Panc1 (cell line): Measurements from ENCODE around the gene ALOX15B. TPM values are rescaled to one million over a fixed set of nuclear protein-coding genes. Genes with fewer than 3 reads are reported as not detected.

ENCODE experiments used
- ATAC-seq: fragments of 200-7000 bp; cut with Tn5 transposase; 2 replicates; pipeline ENCODE4 v1.9.1; 2020; ENCODE audit warnings: mild to moderate bottlenecking, moderate library complexity
- BruUV-seq: library from RNA; stranded (reverse); fragments of 400-500 nt; replicated peaks from 2 replicates; lab custom pipeline; 2021; lab: Mats Ljungman, UMichigan
- CTCF ChIA-PET: fragments of 300-600 bp; sonication (Branson Sonifier 250); formaldehyde crosslinking; loops from one replicate; lab custom pipeline; 2022; ENCODE audit warnings: antibody characterized with exemption; lab: Charles Lee
- POLR2A ChIA-PET: fragments of 300-600 bp; sonication (Branson Sonifier 250); formaldehyde crosslinking; loops from one replicate; lab custom pipeline; 2022; ENCODE audit warnings: antibody characterized with exemption; lab: Charles Lee
- DNase-seq: peaks from one replicate; pipeline ENCODE4 v3.0.0-alpha.2; 2010; ENCODE audit warnings: low read depth, low spot score
- H3K27ac ChIP-seq: 2 replicates; pipeline ENCODE4 v1.5.1; 2011; ENCODE audit warnings: mild to moderate bottlenecking, low read length, inconsistent platforms
- H3K27me3 ChIP-seq: fragments of 200-500 bp; sonication (Bioruptor generic); 2 replicates; pipeline ENCODE4 v1.6.0; 2014; ENCODE audit warnings: low read length, inconsistent platforms; ENCODE audit not compliant: control insufficient read depth, insufficient read depth
- H3K36me3 ChIP-seq: fragments of 200-500 bp; sonication (Bioruptor generic); 2 replicates; pipeline ENCODE4 v1.5.1; 2014; ENCODE audit warnings: inconsistent platforms, mild to moderate bottlenecking, low read length, moderate library complexity; ENCODE audit not compliant: control insufficient read depth, insufficient read depth
- H3K4me1 ChIP-seq: 2 replicates; pipeline ENCODE4 v1.5.1; 2011; ENCODE audit warnings: inconsistent platforms, mild to moderate bottlenecking, low read length, moderate library complexity; ENCODE audit not compliant: control insufficient read depth, insufficient read depth
- H3K4me3 ChIP-seq, 2 experiments: 2 replicates each; pipeline ENCODE4 v1.5.1; 2011 to 2012; ENCODE audit warnings: low read depth in 2 of 2, low read length in 2 of 2, mild to moderate bottlenecking in 2 of 2, inconsistent platforms in 1 of 2, moderate library complexity in 1 of 2
- H3K9me3 ChIP-seq: fragments of 200-500 bp; sonication (Bioruptor generic); 2 replicates; pipeline ENCODE4 v1.5.1; 2014; ENCODE audit warnings: low read depth, mild to moderate bottlenecking, inconsistent platforms, low read length, moderate library complexity; ENCODE audit not compliant: control insufficient read depth, insufficient read depth
- POLR2AphosphoS5 ChIP-seq: IDR thresholded peaks from 2 replicates; pipeline ENCODE4 v1.6.1; 2012; ENCODE audit warnings: mild to moderate bottlenecking, low read depth, low read length, moderate library complexity
- SIN3A ChIP-seq: IDR thresholded peaks from 2 replicates; pipeline ENCODE4 v1.6.1; 2012; ENCODE audit warnings: low read depth, mild to moderate bottlenecking, low read length, moderate library complexity, borderline replicate concordance; ENCODE audit not compliant: insufficient read depth
- TCF7L2 ChIP-seq: IDR thresholded peaks from 2 replicates; pipeline ENCODE4 v1.6.1; 2011; ENCODE audit warnings: mild to moderate bottlenecking, low read depth, low read length, inconsistent platforms
- in situ Hi-C: cut with HindIII; loops from 2 replicates; pipeline ENCODE4 v1.10.0; 2016; ENCODE audit warnings: low sequenced_read_pairs, low pct_unique_long_range_greater_than_20kb
- intact Hi-C: fragments of 100-400 bp; cut with micrococcal nuclease; formaldehyde crosslinking; loops from one replicate; pipeline ENCODE4 v1.10.0; 2022; ENCODE audit not compliant: unreplicated experiment
- total RNA-seq: library from RNA; stranded (reverse); gene quantifications from one replicate; pipeline ENCODE4 v1.2.1, GENCODE V29; 2021; ENCODE audit not compliant: unreplicated experiment
- TF ChIP-seq, protein P1 (sequence below), 2 experiments: IDR thresholded peaks; 2 replicates each; pipeline ENCODE4 v1.6.1; 2011 to 2012; ENCODE audit warnings: low read depth in 2 of 2, control low read depth in 1 of 2, low read length in 1 of 2, mild to moderate bottlenecking in 1 of 2, moderate library complexity in 1 of 2; ENCODE audit not compliant: insufficient read depth in 1 of 2
- TF ChIP-seq, protein P2 (sequence below): fragments of 450-650 bp; IDR thresholded peaks from 2 replicates; pipeline ENCODE4 v1.5.1; 2017; ENCODE audit warnings: mild to moderate bottlenecking

Gene ALOX15B
- total RNA-seq, 1 experiment from 2014 or later, result not detected

DNA sequence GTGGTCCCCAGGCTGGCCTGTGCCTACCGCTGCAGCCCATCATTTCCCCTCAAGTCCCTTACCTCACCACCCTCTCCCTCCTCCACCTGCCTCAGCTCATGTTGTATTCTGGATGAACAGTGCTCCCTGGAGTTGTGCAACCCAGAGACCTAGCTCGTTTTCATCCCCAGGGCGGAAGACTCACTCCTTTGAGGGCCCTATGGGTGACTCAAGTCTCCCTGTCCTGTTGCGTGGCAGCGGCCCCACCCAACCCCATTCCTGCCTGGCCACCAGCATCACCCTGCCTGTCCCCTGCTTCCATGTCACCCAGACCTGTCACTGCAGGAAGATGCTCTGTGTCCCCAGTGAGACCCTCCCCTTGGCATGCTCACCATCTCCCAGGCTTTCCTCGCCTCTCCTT is 45.4 kb downstream of the ALOX15B start:
- Histone ChIP-seq H3K27me3 (no peaks in the 10 kb centered on the region), H3K27ac (no peak overlapping the region), H3K4me3 (no peak overlapping the region), H3K36me3 (no peaks in the 10 kb centered on the region), H3K9me3 (no peaks in the 10 kb centered on the region), H3K4me1 (peaks cover 5% of the 10 kb centered on the region; the same call in 1 of the 2 replicates)
- BruUV-seq, result no TSS peak
- intact Hi-C loops (loop anchor here (5.0 kb wide), 1 partner anchor 33 kb away; the partner anchor contains the start of gene ALOXE3), in situ Hi-C loops (no loop called here)
- CTCF ChIA-PET, result no interaction called here
- no peak for DNase-seq
- no peak for ATAC-seq
- TF ChIP-seq TCF7L2 (no peak), SIN3A (no peak), POLR2AphosphoS5 (no peak)
- TF ChIP-seq, protein P1, sequence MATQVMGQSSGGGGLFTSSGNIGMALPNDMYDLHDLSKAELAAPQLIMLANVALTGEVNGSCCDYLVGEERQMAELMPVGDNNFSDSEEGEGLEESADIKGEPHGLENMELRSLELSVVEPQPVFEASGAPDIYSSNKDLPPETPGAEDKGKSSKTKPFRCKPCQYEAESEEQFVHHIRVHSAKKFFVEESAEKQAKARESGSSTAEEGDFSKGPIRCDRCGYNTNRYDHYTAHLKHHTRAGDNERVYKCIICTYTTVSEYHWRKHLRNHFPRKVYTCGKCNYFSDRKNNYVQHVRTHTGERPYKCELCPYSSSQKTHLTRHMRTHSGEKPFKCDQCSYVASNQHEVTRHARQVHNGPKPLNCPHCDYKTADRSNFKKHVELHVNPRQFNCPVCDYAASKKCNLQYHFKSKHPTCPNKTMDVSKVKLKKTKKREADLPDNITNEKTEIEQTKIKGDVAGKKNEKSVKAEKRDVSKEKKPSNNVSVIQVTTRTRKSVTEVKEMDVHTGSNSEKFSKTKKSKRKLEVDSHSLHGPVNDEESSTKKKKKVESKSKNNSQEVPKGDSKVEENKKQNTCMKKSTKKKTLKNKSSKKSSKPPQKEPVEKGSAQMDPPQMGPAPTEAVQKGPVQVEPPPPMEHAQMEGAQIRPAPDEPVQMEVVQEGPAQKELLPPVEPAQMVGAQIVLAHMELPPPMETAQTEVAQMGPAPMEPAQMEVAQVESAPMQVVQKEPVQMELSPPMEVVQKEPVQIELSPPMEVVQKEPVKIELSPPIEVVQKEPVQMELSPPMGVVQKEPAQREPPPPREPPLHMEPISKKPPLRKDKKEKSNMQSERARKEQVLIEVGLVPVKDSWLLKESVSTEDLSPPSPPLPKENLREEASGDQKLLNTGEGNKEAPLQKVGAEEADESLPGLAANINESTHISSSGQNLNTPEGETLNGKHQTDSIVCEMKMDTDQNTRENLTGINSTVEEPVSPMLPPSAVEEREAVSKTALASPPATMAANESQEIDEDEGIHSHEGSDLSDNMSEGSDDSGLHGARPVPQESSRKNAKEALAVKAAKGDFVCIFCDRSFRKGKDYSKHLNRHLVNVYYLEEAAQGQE (IDR thresholded peaks at IDR 0.05; ENCODE audit: insufficient read depth in 1 of 2, low read depth in 2 of 2, low read length in 1 of 2), result no peak
- TF ChIP-seq, protein P2, sequence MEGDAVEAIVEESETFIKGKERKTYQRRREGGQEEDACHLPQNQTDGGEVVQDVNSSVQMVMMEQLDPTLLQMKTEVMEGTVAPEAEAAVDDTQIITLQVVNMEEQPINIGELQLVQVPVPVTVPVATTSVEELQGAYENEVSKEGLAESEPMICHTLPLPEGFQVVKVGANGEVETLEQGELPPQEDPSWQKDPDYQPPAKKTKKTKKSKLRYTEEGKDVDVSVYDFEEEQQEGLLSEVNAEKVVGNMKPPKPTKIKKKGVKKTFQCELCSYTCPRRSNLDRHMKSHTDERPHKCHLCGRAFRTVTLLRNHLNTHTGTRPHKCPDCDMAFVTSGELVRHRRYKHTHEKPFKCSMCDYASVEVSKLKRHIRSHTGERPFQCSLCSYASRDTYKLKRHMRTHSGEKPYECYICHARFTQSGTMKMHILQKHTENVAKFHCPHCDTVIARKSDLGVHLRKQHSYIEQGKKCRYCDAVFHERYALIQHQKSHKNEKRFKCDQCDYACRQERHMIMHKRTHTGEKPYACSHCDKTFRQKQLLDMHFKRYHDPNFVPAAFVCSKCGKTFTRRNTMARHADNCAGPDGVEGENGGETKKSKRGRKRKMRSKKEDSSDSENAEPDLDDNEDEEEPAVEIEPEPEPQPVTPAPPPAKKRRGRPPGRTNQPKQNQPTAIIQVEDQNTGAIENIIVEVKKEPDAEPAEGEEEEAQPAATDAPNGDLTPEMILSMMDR, result no peak
- POLR2A ChIA-PET, result no interaction called here

DNA sequence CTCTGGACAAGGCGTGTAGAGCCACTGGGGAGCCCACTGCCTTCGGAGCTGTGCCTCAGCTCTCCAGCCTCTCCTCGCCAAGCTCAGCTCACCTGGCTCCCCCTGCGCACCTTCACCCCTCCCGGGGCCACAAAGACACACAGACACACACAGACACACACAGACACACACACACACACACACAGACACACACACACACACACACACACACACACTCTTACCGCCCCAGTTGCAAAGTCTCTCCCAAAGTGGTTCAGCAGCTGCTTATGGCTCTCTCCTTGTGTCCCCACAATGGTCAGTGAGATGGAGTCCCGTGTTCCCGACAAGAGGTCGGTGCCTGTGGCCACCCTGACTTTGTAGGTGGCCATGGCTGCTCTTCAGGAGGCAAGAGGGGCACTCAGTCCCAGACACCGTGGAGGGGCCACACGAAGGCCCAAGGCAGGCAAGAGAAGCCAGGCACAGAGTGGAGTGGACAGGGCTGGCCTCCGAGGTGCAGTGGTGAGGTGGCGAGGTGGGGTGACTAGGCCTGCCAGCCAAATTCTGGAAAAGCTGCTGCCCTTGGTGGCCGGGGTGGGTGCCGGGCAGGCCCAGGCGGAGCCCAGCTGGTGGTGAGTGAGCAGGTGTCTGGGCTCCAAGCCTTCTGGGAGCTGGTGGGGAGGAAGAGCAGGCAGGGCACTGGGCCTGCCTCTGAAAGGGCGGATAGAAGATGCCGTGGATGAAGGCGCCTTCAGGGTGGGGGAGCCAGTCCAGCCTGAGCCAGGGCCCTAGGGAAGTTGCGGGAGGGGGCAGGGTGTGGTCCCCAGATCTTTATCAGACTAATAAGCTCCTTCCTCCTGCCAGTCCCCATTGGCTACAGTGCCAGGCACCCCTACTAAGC is 48.5 kb downstream of the ALOX15B start, which contains the start of gene ALOX12B:
ALOX12B (minus strand) TSS at position 642 of the 877 bp plus-strand sequence; CDS start at position 368, 274 bp downstream.
- Histone ChIP-seq H3K27me3 (no peaks in the 10 kb centered on the region; the same call in 1 of the 2 replicates), H3K27ac (no peak within 1 kb of the TSS), H3K36me3 (no peaks in the 10 kb centered on the region), H3K4me1 (no peaks in the 10 kb centered on the region), H3K9me3 (no peaks in the 10 kb centered on the region), H3K4me3 (no peak within 1 kb of the TSS)
- TF ChIP-seq POLR2AphosphoS5, result no peak
- TF ChIP-seq, protein P2, result no peak
- TF ChIP-seq, protein P1 (IDR thresholded peaks at IDR 0.05; ENCODE audit: insufficient read depth in 1 of 2, low read depth in 2 of 2, low read length in 1 of 2), result no peak
- TF ChIP-seq SIN3A, result no peak
- no peak for TF ChIP-seq TCF7L2
- ChIA-PET CTCF (interaction anchor here (0.6 kb wide), 1 partner anchor 196 kb away, joined by 3 read pairs; no protein-coding TSS in a partner anchor), POLR2A (no interaction called here)
- in situ Hi-C loops, result no loop called here
- intact Hi-C loops, result no loop called here
- DNase-seq (no peak), ATAC-seq (peak; percentile 19; the same call in 1 of the 2 replicates)
- no TSS peak for BruUV-seq
